ENCODE measurements around the gene LTK.

The LTK gene

GRCh38 chr15:41495736-41496599 is 17.7 kb downstream of the LTK start:
- no peak for DNase-seq

GRCh38 chr15:41494922-41495735 is 18.5 kb downstream of the LTK start:
- DNase-seq: no peak

- DNase-seq: peak; percentile 23
Observed at GRCh38 chr15:41494190-41494921, 19.3 kb downstream of the LTK start.

GRCh38 chr15:41493902-41494189 is 19.8 kb downstream of the LTK start:
- no peak for DNase-seq

- DNase-seq: peak; percentile 63
Observed at GRCh38 chr15:41493205-41493901, 20.3 kb downstream of the LTK start, which contains the start of gene ITPKA. Gene ITPKA, plus strand, starts transcription at chr15:41493874. Its CDS starts 54 bp downstream, at chr15:41493928.

GRCh38 chr15:41492597-41493204 is 20.9 kb downstream of the LTK start:
- no peak for DNase-seq

- DNase-seq: no peak
Observed at GRCh38 chr15:41491889-41492288, 21.7 kb downstream of the LTK start.

GRCh38 chr15:41490355-41490754 is 23.3 kb downstream of the LTK start:
- no peak for DNase-seq

GRCh38 chr15:41489641-41490040 is 24.0 kb downstream of the LTK start:
- no peak for DNase-seq

GRCh38 chr15:41487802-41488201 is 25.8 kb downstream of the LTK start:
- DNase-seq: no peak

GRCh38 chr15:41487381-41487780 is 26.2 kb downstream of the LTK start:
- DNase-seq: no peak

- no peak for DNase-seq
Observed at GRCh38 chr15:41486286-41486685, 27.3 kb downstream of the LTK start.

GRCh38 chr15:41484937-41485625 is 28.5 kb downstream of the LTK start:
- no peak for DNase-seq

GRCh38 chr15:41483519-41483918 is 30.1 kb downstream of the LTK start:
- no peak for DNase-seq

- no peak for DNase-seq
Observed at GRCh38 chr15:41483115-41483514, 30.5 kb downstream of the LTK start.

GRCh38 chr15:41482110-41482877 is 31.3 kb downstream of the LTK start:
- no peak for DNase-seq

GRCh38 chr15:41480396-41481140 is 33.1 kb downstream of the LTK start:
- no peak for DNase-seq

GRCh38 chr15:41476416-41477048 is 37.1 kb downstream of the LTK start:
- DNase-seq: no peak

- no peak for DNase-seq
Observed at GRCh38 chr15:41474941-41475340, 38.7 kb downstream of the LTK start.

GRCh38 chr15:41474436-41474835 is 39.2 kb downstream of the LTK start:
- DNase-seq: no peak
